WERI-Rb-1 (cell line): Measurements from ENCODE around the gene RFTN1.

ENCODE experiments used
- DNase-seq: peaks from one replicate; pipeline ENCODE4 v3.0.0-alpha.2; 2020
- H3K27ac ChIP-seq: fragments of 250-450 bp; sonication (Bioruptor Pico); 2 replicates; pipeline ENCODE4 v1.5.1; 2020; ENCODE audit warnings: mild to moderate bottlenecking, moderate library complexity
- H3K27me3 ChIP-seq: fragments of 250-450 bp; sonication (Bioruptor Pico); 2 replicates; pipeline ENCODE4 v1.5.1; 2021; ENCODE audit warnings: mild to moderate bottlenecking, low read depth, moderate library complexity; ENCODE audit not compliant: insufficient read depth, severe bottlenecking
- H3K36me3 ChIP-seq: fragments of 250-450 bp; sonication (Bioruptor Pico); 2 replicates; pipeline ENCODE4 v1.5.1; 2020; ENCODE audit warnings: mild to moderate bottlenecking, moderate library complexity
- H3K4me3 ChIP-seq: 2 replicates; pipeline ENCODE4 v1.5.1; 2011; ENCODE audit warnings: low read depth, mild to moderate bottlenecking, control low read depth, low read length
- H3K9me3 ChIP-seq: fragments of 250-450 bp; sonication (Bioruptor Pico); 2 replicates; pipeline ENCODE4 v1.5.1; 2021; ENCODE audit warnings: mild to moderate bottlenecking, moderate library complexity; ENCODE audit not compliant: severe bottlenecking
- CTCF ChIP-seq: IDR thresholded peaks from 2 replicates; pipeline ENCODE4 v1.5.1; 2011; ENCODE audit warnings: low read depth, mild to moderate bottlenecking, control low read depth, inconsistent platforms, low read length

Gene RFTN1

GRCh38 chr3:16347548-16347947, 166.0 kb downstream of the RFTN1 start:
- Histone ChIP-seq H3K9me3 (no peaks in the 10 kb centered on the region), H3K36me3 (no peaks in the 10 kb centered on the region; the same call in 1 of the 2 replicates), H3K27ac (no peak overlapping the region), H3K4me3 (no peak overlapping the region), H3K27me3 (no peaks in the 10 kb centered on the region)
- no peak for DNase-seq
- no peak for TF ChIP-seq CTCF

GRCh38 chr3:16346413-16347081, 167.0 kb downstream of the RFTN1 start:
- TF ChIP-seq CTCF = no peak
- DNase-seq = no peak
- Histone ChIP-seq H3K9me3 (no peaks in the 10 kb centered on the region), H3K27ac (no peak overlapping the region), H3K36me3 (no peaks in the 10 kb centered on the region; the same call in 1 of the 2 replicates), H3K27me3 (no peaks in the 10 kb centered on the region), H3K4me3 (no peak overlapping the region)

GRCh38 chr3:16343101-16343500, 170.4 kb downstream of the RFTN1 start:
- no peaks in the 10 kb centered on the region for H3K27me3 ChIP-seq
- no peak overlapping the region for H3K27ac ChIP-seq
- no peaks in the 10 kb centered on the region for H3K9me3 ChIP-seq
- no peak for DNase-seq
- H3K36me3 ChIP-seq = no peaks in the 10 kb centered on the region; the same call in 1 of the 2 replicates
- no peak overlapping the region for H3K4me3 ChIP-seq
- no peak for TF ChIP-seq CTCF

GRCh38 chr3:16338999-16339398, 174.5 kb downstream of the RFTN1 start:
- DNase-seq = peak; percentile 30
- Histone ChIP-seq H3K9me3 (peaks cover 12% of the 10 kb centered on the region), H3K27ac (no peak overlapping the region), H3K4me3 (no peak overlapping the region), H3K36me3 (no peaks in the 10 kb centered on the region; the same call in 1 of the 2 replicates), H3K27me3 (no peaks in the 10 kb centered on the region)
- TF ChIP-seq CTCF = no peak

- Histone ChIP-seq H3K27ac (no peak overlapping the region), H3K9me3 (peaks cover 12% of the 10 kb centered on the region), H3K36me3 (no peaks in the 10 kb centered on the region; the same call in 1 of the 2 replicates), H3K27me3 (no peaks in the 10 kb centered on the region), H3K4me3 (no peak overlapping the region)
- TF ChIP-seq CTCF = no peak
- no peak for DNase-seq
These were observed 175.5 kb downstream of the RFTN1 start for GRCh38 chr3:16337856-16338540.
